SIG-M5 (cell line): ENCODE data around the gene CGB2.
"Not testable (repeated sequence)": the region's sequence is repeated elsewhere in the genome, so short reads cannot be mapped to it uniquely, and the experiment has no call there.

Source experiments
- DNase-seq: peaks from one replicate; lab custom pipeline; 2025; lab: John Stamatoyannopoulos, UW

CGB2 gene

GRCh38 chr19:49067554-49067953, 35.9 kb downstream of the CGB2 start:
- DNase-seq, result no peak

GRCh38 chr19:49069026-49069425, 37.3 kb downstream of the CGB2 start:
- DNase-seq, result no peak

- DNase-seq, result no peak
Measured at GRCh38 chr19:49070416-49070815, 38.7 kb downstream of the CGB2 start.

- no peak for DNase-seq
Measured at GRCh38 chr19:49071860-49072547, 40.3 kb downstream of the CGB2 start.

GRCh38 chr19:49073514-49074378, 42.1 kb downstream of the CGB2 start:
- DNase-seq, result no peak

GRCh38 chr19:49074869-49075268, 43.2 kb downstream of the CGB2 start:
- not testable (repeated sequence) for DNase-seq

GRCh38 chr19:49080392-49080791, 48.7 kb downstream of the CGB2 start:
- DNase-seq, result no peak

- no peak for DNase-seq
Measured at GRCh38 chr19:49081273-49081672, 49.6 kb downstream of the CGB2 start.
